ENCODE data around the gene PSEN2. TPM values are rescaled to one million over a fixed set of nuclear protein-coding genes. Genes with fewer than 3 reads are reported as not detected.
"Not testable (repeated sequence)": the region's sequence is repeated elsewhere in the genome, so short reads cannot be mapped to it uniquely, and the experiment has no call there.

Gene PSEN2
- total and polyA plus RNA-seq, 7 donors: 4.4 to 56.8 (median 23.2) TPM

DNA sequence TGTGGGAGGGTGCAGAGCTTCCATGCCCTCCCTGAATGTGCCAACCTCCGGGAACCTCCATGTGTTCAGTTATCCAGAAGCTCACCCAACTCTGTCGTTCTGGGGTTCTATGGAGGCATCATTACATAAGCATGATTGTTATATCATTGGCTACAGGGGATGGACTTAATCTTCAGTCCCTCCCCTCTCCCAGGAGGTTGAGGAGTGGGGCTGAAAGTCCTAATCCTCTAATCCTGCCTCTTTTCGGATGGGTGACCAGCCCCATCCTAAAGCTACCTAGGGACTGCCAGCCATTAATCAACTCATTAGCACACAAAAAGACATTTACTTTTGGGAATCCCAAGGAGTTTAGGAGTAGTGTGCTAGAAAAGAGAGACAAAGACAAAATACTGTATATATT lies 32.0 kb upstream of the PSEN2 start:
- Histone ChIP-seq H3K4me3 (no peak overlapping the region), H3K27me3 (no peaks in the 10 kb centered on the region), H3K4me1 (no peaks in the 10 kb centered on the region), H3K27ac (no peak overlapping the region), H3K36me3 (no peaks in the 10 kb centered on the region), H3K9me3 (no peaks in the 10 kb centered on the region)
- no peak for TF ChIP-seq EP300 (IDR thresholded peaks at IDR 0.05)
- no peak for DNase-seq
- intact Hi-C loops (cut with DNase I): no loop called here
- 88 to 89% methylated on average over 3 of the region's 3 CpGs for WGBS, 2 donors

DNA sequence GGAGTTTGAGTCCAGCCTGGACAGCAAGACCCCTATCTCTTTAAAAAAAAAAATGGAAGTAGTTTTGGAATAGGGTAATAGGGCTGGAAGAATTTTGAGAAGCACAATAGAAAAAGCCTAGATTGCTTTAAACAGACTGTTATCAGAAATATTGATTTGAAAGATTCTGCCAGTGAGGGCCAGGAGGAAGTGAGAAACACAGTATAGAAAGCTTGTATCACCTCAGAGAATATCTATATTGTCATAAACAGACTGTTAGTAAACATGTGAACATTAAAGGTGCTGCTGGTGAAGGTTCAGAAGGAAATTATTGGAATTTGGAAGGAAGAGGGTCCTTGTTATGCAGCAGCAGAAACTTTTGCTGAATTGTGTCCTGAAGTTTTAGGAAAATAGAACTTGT lies 24.8 kb upstream of the PSEN2 start:
- no peaks in the 10 kb centered on the region for H3K27me3 ChIP-seq
- intact Hi-C loops (cut with DNase I): no loop called here
- TF ChIP-seq EP300 (IDR thresholded peaks at IDR 0.05) (no peak), POLR2A (IDR thresholded peaks at IDR 0.05) (no peak), POLR2AphosphoS5 (IDR thresholded peaks at IDR 0.05) (no peak)
- TF ChIP-seq, protein P1, sequence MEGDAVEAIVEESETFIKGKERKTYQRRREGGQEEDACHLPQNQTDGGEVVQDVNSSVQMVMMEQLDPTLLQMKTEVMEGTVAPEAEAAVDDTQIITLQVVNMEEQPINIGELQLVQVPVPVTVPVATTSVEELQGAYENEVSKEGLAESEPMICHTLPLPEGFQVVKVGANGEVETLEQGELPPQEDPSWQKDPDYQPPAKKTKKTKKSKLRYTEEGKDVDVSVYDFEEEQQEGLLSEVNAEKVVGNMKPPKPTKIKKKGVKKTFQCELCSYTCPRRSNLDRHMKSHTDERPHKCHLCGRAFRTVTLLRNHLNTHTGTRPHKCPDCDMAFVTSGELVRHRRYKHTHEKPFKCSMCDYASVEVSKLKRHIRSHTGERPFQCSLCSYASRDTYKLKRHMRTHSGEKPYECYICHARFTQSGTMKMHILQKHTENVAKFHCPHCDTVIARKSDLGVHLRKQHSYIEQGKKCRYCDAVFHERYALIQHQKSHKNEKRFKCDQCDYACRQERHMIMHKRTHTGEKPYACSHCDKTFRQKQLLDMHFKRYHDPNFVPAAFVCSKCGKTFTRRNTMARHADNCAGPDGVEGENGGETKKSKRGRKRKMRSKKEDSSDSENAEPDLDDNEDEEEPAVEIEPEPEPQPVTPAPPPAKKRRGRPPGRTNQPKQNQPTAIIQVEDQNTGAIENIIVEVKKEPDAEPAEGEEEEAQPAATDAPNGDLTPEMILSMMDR (IDR thresholded peaks at IDR 0.05): no peak
- DNase-seq: no peak
- no peak overlapping the region for H3K27ac ChIP-seq
- no peaks in the 10 kb centered on the region for H3K9me3 ChIP-seq
- H3K4me3 ChIP-seq: no peak overlapping the region
- no peaks in the 10 kb centered on the region for H3K4me1 ChIP-seq
- H3K36me3 ChIP-seq: no peaks in the 10 kb centered on the region

DNA sequence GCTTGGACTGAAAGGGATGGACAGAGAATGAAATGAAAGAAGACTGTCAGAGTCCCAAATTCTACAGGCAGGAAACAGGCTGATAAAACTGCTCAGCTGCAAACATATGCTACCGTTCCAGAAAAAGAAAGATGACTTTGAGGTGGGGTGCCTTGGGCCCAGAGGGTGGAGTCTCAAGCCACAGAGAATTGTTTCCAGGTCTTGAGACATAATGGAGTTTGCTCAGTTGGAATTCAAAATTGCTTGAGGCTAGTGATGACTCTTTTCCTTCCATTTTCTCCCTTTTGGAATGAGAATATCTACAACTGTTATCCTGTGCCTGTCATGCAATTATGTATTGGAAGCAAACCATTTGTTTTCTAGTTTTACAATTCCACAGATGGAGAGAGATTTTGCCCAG lies 23.6 kb upstream of the PSEN2 start:
- Histone ChIP-seq H3K27me3 (no peaks in the 10 kb centered on the region), H3K4me3 (no peak overlapping the region), H3K36me3 (no peaks in the 10 kb centered on the region), H3K4me1 (no peaks in the 10 kb centered on the region), H3K27ac (no peak overlapping the region), H3K9me3 (no peaks in the 10 kb centered on the region)
- WGBS, 2 donors: 44 to 56% methylated on average over 1 of the region's 1 CpG
- TF ChIP-seq, protein P1 (IDR thresholded peaks at IDR 0.05): no peak
- no peak for TF ChIP-seq EP300 (IDR thresholded peaks at IDR 0.05)
- no peak for TF ChIP-seq POLR2A (IDR thresholded peaks at IDR 0.05)
- TF ChIP-seq POLR2AphosphoS5 (IDR thresholded peaks at IDR 0.05): no peak
- intact Hi-C loops (cut with DNase I): no loop called here
- DNase-seq: no peak

DNA sequence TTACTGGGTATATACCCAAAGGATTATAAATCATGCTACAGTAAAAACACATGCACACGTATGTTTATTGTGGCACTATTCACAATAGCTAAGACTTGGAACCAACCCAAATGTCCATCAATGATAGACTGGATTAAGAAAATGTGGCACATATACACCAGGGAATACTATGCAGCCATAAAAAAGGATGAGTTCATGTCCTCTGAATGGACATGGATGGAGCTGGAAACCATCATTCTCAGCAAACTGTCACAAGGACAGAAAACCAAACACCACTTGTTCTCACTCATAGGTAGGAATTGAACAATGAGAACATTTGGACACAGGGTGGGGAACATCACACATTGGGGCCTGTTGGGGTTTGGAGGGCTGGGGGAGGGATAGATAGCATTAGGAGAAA lies 15.9 kb upstream of the PSEN2 start:
- 78 to 85% methylated on average over 1 of the region's 1 CpG for WGBS, 2 donors
- H3K27me3 ChIP-seq; intact Hi-C loops (cut with DNase I); H3K27ac ChIP-seq; H3K4me1 ChIP-seq; H3K36me3 ChIP-seq; H3K4me3 ChIP-seq; H3K9me3 ChIP-seq; DNase-seq: not testable (repeated sequence)

DNA sequence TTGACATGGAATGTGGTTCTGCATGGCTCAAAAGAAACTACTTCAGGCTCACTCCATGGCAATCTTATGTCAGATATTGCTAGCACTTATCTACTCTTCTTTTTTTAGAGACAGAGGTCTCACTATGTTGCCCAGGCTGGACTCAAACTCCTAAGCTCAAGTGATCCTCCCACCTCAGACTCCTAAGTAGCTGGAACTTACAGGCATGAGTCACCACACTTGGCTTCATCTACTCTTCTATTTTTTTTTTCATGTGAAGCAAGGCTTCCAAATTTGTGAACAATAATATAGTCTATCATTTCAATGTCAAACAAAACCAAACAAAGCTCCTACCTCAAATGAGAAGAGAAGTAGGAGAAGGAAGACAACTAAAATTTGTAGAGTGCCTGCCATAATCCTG lies 7.5 kb upstream of the PSEN2 start:
- H3K9me3 ChIP-seq: no peaks in the 10 kb centered on the region
- intact Hi-C loops (cut with DNase I): no loop called here
- peak overlapping the region in 3 of 4 donors; percentile 22 to 50 (median 33) for H3K27ac ChIP-seq
- H3K4me1 ChIP-seq: peaks cover 0 to 16% (median 8%) of the 10 kb centered on the region in 4 donors
- no peaks in the 10 kb centered on the region for H3K27me3 ChIP-seq
- no peak for DNase-seq
- no peaks in the 10 kb centered on the region for H3K36me3 ChIP-seq
- no peak overlapping the region for H3K4me3 ChIP-seq
- TF ChIP-seq, protein P1 (IDR thresholded peaks at IDR 0.05): no peak
- peak in 1 of 4 donors; percentile 10 for TF ChIP-seq POLR2AphosphoS5 (IDR thresholded peaks at IDR 0.05)
- no peak for TF ChIP-seq EP300 (IDR thresholded peaks at IDR 0.05)

DNA sequence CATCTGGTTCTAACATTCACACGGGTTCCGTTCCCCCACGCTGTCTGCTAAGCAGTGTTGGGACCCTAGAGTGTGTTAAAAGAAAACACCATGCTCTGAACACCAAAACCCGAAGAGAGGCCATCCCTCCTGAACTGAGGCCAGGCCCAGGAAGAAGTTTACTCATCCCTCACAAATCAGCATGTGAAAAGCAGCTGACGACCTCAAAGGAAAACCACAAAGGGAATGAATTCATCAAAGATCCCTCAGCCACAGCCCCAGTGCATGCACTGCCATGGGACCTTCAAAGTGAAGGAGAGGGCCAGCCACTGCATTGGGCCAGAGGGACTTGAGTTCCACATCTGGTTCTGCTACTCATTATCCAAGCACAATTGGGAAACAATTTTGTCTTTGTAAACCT lies 7.0 kb upstream of the PSEN2 start:
- Histone ChIP-seq H3K36me3 (no peaks in the 10 kb centered on the region), H3K27ac (peak overlapping the region in 3 of 4 donors; percentile 22 to 50 (median 33)), H3K27me3 (no peaks in the 10 kb centered on the region), H3K4me1 (peaks cover 0 to 16% (median 8%) of the 10 kb centered on the region in 4 donors), H3K9me3 (no peaks in the 10 kb centered on the region), H3K4me3 (no peak overlapping the region)
- no peak for DNase-seq
- TF ChIP-seq POLR2A (IDR thresholded peaks at IDR 0.05): no peak
- TF ChIP-seq POLR2AphosphoS5 (IDR thresholded peaks at IDR 0.05): no peak
- no peak for TF ChIP-seq EP300 (IDR thresholded peaks at IDR 0.05)
- TF ChIP-seq, protein P1 (IDR thresholded peaks at IDR 0.05): no peak
- WGBS, 2 donors: 69 to 79% methylated on average over 5 of the region's 5 CpGs
- intact Hi-C loops (cut with DNase I): no loop called here
